PC-3 (cell line): ENCODE results near the gene IFNA4. TPM values are rescaled to one million over a fixed set of nuclear protein-coding genes. Genes with fewer than 3 reads are reported as not detected.

Experiments used
- ATAC-seq: fragments of 200-7000 bp; cut with Tn5 transposase; 2 replicates; pipeline ENCODE4 v1.9.1; 2020; ENCODE audit warnings: mild to moderate bottlenecking, moderate library complexity
- BruUV-seq: library from RNA; stranded (reverse); fragments of 400-500 nt; replicated peaks from 2 replicates; lab custom pipeline; 2021; lab: Mats Ljungman, UMichigan
- CTCF ChIA-PET: fragments of 300-600 bp; sonication (Branson Sonifier 250); formaldehyde crosslinking; loops from one replicate; lab custom pipeline; 2022; ENCODE audit warnings: antibody characterized with exemption; lab: Charles Lee
- POLR2A ChIA-PET: fragments of 300-600 bp; sonication (Branson Sonifier 250); formaldehyde crosslinking; loops from one replicate; lab custom pipeline; 2022; ENCODE audit warnings: antibody characterized with exemption; ENCODE audit not compliant: unreplicated experiment; lab: Charles Lee
- DNase-seq: peaks from one replicate; pipeline ENCODE4 v3.0.0-alpha.2; 2015
- H2AFZ ChIP-seq: fragments of 300-600 bp; sonication (generic); 2 replicates; pipeline ENCODE4 v1.6.0; 2016; ENCODE audit warnings: antibody characterized with exemption, low read length
- H3F3A ChIP-seq: fragments of 300-600 bp; sonication (generic); one replicate; pipeline ENCODE4 v1.6.0; 2017; ENCODE audit warnings: antibody characterized with exemption, low read length, control low read depth, mild to moderate bottlenecking; ENCODE audit not compliant: unreplicated experiment
- H3K27ac ChIP-seq: fragments of 300-600 bp; sonication (generic); 2 replicates; pipeline ENCODE4 v1.5.1; 2016; ENCODE audit warnings: mild to moderate bottlenecking, low read length
- H3K27me3 ChIP-seq: fragments of 300-600 bp; sonication (generic); 2 replicates; pipeline ENCODE4 v1.6.1; 2016; ENCODE audit warnings: low read length, mixed read lengths
- H3K36me3 ChIP-seq: fragments of 300-600 bp; sonication (generic); 2 replicates; pipeline ENCODE4 v1.6.1; 2016; ENCODE audit warnings: low read depth, mixed run types, low read length, mixed read lengths
- H3K4me1 ChIP-seq: fragments of 300-600 bp; sonication (generic); 2 replicates; pipeline ENCODE4 v1.5.1; 2016; ENCODE audit warnings: low read length; ENCODE audit not compliant: insufficient read depth
- H3K4me2 ChIP-seq: fragments of 300-600 bp; sonication (generic); 2 replicates; pipeline ENCODE4 v1.6.0; 2016; ENCODE audit warnings: low read length
- H3K4me3 ChIP-seq: fragments of 300-600 bp; sonication (generic); 2 replicates; pipeline ENCODE4 v1.5.1; 2016; ENCODE audit warnings: mild to moderate bottlenecking, low read length, mixed read lengths
- H3K79me2 ChIP-seq: fragments of 300-600 bp; sonication (generic); 2 replicates; pipeline ENCODE4 v1.6.1; 2017; ENCODE audit warnings: low read length, mixed read lengths
- H3K9ac ChIP-seq: fragments of 300-600 bp; sonication (generic); 2 replicates; pipeline ENCODE4 v1.6.0; 2016; ENCODE audit warnings: mild to moderate bottlenecking, low read length
- H3K9me2 ChIP-seq: fragments of 300-600 bp; sonication (generic); replicated peaks from 2 replicates; pipeline ENCODE4 v1.6.1; 2016; ENCODE audit warnings: mixed run types, low read length, mixed read lengths
- H3K9me3 ChIP-seq: fragments of 300-600 bp; sonication (generic); 2 replicates; pipeline ENCODE4 v1.6.1; 2016; ENCODE audit warnings: low read length, mixed read lengths
- H4K20me1 ChIP-seq: fragments of 300-600 bp; sonication (generic); 2 replicates; pipeline ENCODE4 v1.6.1; 2016; ENCODE audit warnings: low read length, mixed read lengths
- EZH2 ChIP-seq: fragments of 300-600 bp; sonication (generic); IDR thresholded peaks from one replicate; pipeline ENCODE4 v1.6.1; 2017; ENCODE audit warnings: antibody characterized with exemption, mild to moderate bottlenecking, low read length; ENCODE audit not compliant: unreplicated experiment
- EZH2phosphoT487 ChIP-seq: fragments of 300-600 bp; sonication (generic); IDR thresholded peaks from 2 replicates; pipeline ENCODE4 v1.6.1; 2018; ENCODE audit warnings: mild to moderate bottlenecking, antibody characterized with exemption, low read length, borderline replicate concordance
- intact Hi-C: fragments of 100-400 bp; cut with micrococcal nuclease; formaldehyde crosslinking; loops from 2 replicates; pipeline ENCODE4 v1.9.0; 2023
- total RNA-seq: library from RNA; depleted of rRNA; stranded (reverse); fragments of >200 nt; gene quantifications from 2 replicates; pipeline ENCODE4 v1.2.3, GENCODE V29; 2014; rRNA removed
- TF ChIP-seq, protein P1 (sequence below): fragments of 300-600 bp; sonication (generic); conservative IDR thresholded peaks from 2 replicates; pipeline ENCODE4 v1.5.1; 2017; ENCODE audit warnings: antibody characterized with exemption, low read depth, mild to moderate bottlenecking, low read length

The IFNA4 gene
- total RNA-seq, 1 experiment from 2014 or later: not detected

GRCh38 chr9:21137020-21137419 is 50.4 kb downstream of the IFNA4 start:
- Histone ChIP-seq H3K9me2 (no peaks in the 10 kb centered on the region), H4K20me1 (no peaks in the 10 kb centered on the region), H3K4me2 (no peak overlapping the region), H3K79me2 (no peaks in the 10 kb centered on the region), H2AFZ (no peak overlapping the region), H3F3A (no peaks in the 10 kb centered on the region), H3K36me3 (no peaks in the 10 kb centered on the region), H3K27me3 (peaks cover 9% of the 10 kb centered on the region; the same call in 1 of the 2 replicates), H3K4me3 (no peak overlapping the region), H3K9ac (no peak overlapping the region), H3K27ac (no peak overlapping the region), H3K4me1 (no peaks in the 10 kb centered on the region), H3K9me3 (no peaks in the 10 kb centered on the region)
- DNase-seq (no peak), ATAC-seq (no peak)
- ChIA-PET POLR2A (no interaction called here), CTCF (no interaction called here)
- intact Hi-C loops: no loop called here
- TF ChIP-seq EZH2: no peak
- TF ChIP-seq, protein P1, sequence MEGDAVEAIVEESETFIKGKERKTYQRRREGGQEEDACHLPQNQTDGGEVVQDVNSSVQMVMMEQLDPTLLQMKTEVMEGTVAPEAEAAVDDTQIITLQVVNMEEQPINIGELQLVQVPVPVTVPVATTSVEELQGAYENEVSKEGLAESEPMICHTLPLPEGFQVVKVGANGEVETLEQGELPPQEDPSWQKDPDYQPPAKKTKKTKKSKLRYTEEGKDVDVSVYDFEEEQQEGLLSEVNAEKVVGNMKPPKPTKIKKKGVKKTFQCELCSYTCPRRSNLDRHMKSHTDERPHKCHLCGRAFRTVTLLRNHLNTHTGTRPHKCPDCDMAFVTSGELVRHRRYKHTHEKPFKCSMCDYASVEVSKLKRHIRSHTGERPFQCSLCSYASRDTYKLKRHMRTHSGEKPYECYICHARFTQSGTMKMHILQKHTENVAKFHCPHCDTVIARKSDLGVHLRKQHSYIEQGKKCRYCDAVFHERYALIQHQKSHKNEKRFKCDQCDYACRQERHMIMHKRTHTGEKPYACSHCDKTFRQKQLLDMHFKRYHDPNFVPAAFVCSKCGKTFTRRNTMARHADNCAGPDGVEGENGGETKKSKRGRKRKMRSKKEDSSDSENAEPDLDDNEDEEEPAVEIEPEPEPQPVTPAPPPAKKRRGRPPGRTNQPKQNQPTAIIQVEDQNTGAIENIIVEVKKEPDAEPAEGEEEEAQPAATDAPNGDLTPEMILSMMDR: no peak
- TF ChIP-seq EZH2phosphoT487: no peak
- no TSS peak for BruUV-seq

Other genes with a start within 250 kb of the IFNA4 start
- not detected in 2 replicates for gene HACD4, start 155.9 kb downstream of the IFNA4 start, total RNA-seq
- gene IFNB1, start 109.6 kb downstream of the IFNA4 start, total RNA-seq: not detected in 2 replicates
- not detected in 2 replicates for gene IFNW1, start 45.8 kb downstream of the IFNA4 start, total RNA-seq
- gene IFNA21, start 20.9 kb downstream of the IFNA4 start, total RNA-seq: not detected in 2 replicates
- not detected in 2 replicates for gene IFNA7, start 14.6 kb upstream of the IFNA4 start, total RNA-seq
- gene IFNA10, start 19.6 kb upstream of the IFNA4 start, total RNA-seq: not detected in 2 replicates
- not detected in 2 replicates for gene IFNA16, start 29.7 kb upstream of the IFNA4 start, total RNA-seq
- gene IFNA17, start 40.6 kb upstream of the IFNA4 start, total RNA-seq: not detected in 2 replicates
- gene IFNA14, start 52.4 kb upstream of the IFNA4 start, total RNA-seq: not detected in 2 replicates
- not detected in 2 replicates for gene IFNA5, start 117.7 kb upstream of the IFNA4 start, total RNA-seq
- gene KLHL9, start 147.8 kb upstream of the IFNA4 start, total RNA-seq: 7.5 and 11.2 TPM in 2 replicates
- gene IFNA6, start 163.3 kb upstream of the IFNA4 start, total RNA-seq: not detected in 2 replicates
- gene IFNA13, start 180.5 kb upstream of the IFNA4 start, total RNA-seq: not detected in 2 replicates
- gene IFNA2, start 197.8 kb upstream of the IFNA4 start, total RNA-seq: not detected in 2 replicates
- gene IFNA8, start 221.5 kb upstream of the IFNA4 start, total RNA-seq: not detected in 2 replicates